ENCODE measurements around the gene GALNT14.
"Not testable (repeated sequence)": the region's sequence is repeated elsewhere in the genome, so short reads cannot be mapped to it uniquely, and the experiment has no call there.

Gene GALNT14

GRCh38 chr2:30915486-30915885, 222.8 kb downstream of the GALNT14 start:
- H3K4me3 ChIP-seq (ENCODE audit: low read length in 2 of 2) = no peak overlapping the region
- H3K27ac ChIP-seq (ENCODE audit: low read depth in 2 of 2, low read length in 2 of 2) = no peak overlapping the region
- H3K9ac ChIP-seq (ENCODE audit: low read depth in 1 of 2, low read length in 2 of 2) = no peak overlapping the region
- H3K36me3 ChIP-seq (ENCODE audit: control insufficient read depth in 2 of 2, insufficient read depth in 2 of 2, low read length in 2 of 2) = no peaks in the 10 kb centered on the region
- H3K4me1 ChIP-seq (ENCODE audit: control insufficient read depth in 2 of 2, insufficient read depth in 2 of 2, low read length in 2 of 2) = no peaks in the 10 kb centered on the region
- H3K9me3 ChIP-seq (ENCODE audit: control insufficient read depth in 2 of 2, low read length in 2 of 2) = no peaks in the 10 kb centered on the region
- H3K27me3 ChIP-seq (ENCODE audit: control insufficient read depth in 2 of 2, insufficient read depth in 2 of 2, low read length in 2 of 2) = no peaks in the 10 kb centered on the region

- no peak overlapping the region for H3K27ac ChIP-seq (ENCODE audit: low read depth in 2 of 2, low read length in 2 of 2)
- H3K36me3 ChIP-seq (ENCODE audit: control insufficient read depth in 2 of 2, insufficient read depth in 2 of 2, low read length in 2 of 2) = no peaks in the 10 kb centered on the region
- H3K9me3 ChIP-seq (ENCODE audit: control insufficient read depth in 2 of 2, low read length in 2 of 2) = no peaks in the 10 kb centered on the region
- H3K4me1 ChIP-seq (ENCODE audit: control insufficient read depth in 2 of 2, insufficient read depth in 2 of 2, low read length in 2 of 2) = no peaks in the 10 kb centered on the region
- H3K27me3 ChIP-seq (ENCODE audit: control insufficient read depth in 2 of 2, insufficient read depth in 2 of 2, low read length in 2 of 2) = no peaks in the 10 kb centered on the region
- no peak overlapping the region for H3K9ac ChIP-seq (ENCODE audit: low read depth in 1 of 2, low read length in 2 of 2)
- H3K4me3 ChIP-seq (ENCODE audit: low read length in 2 of 2) = no peak overlapping the region
Measured at GRCh38 chr2:30914456-30914855, 223.8 kb downstream of the GALNT14 start.

- no peaks in the 10 kb centered on the region for H3K4me1 ChIP-seq (ENCODE audit: control insufficient read depth in 2 of 2, insufficient read depth in 2 of 2, low read length in 2 of 2)
- H3K36me3 ChIP-seq (ENCODE audit: control insufficient read depth in 2 of 2, insufficient read depth in 2 of 2, low read length in 2 of 2) = no peaks in the 10 kb centered on the region
- H3K9ac ChIP-seq (ENCODE audit: low read depth in 1 of 2, low read length in 2 of 2) = no peak overlapping the region
- H3K9me3 ChIP-seq (ENCODE audit: control insufficient read depth in 2 of 2, low read length in 2 of 2) = no peaks in the 10 kb centered on the region
- no peak overlapping the region for H3K4me3 ChIP-seq (ENCODE audit: low read length in 2 of 2)
- H3K27me3 ChIP-seq (ENCODE audit: control insufficient read depth in 2 of 2, insufficient read depth in 2 of 2, low read length in 2 of 2) = no peaks in the 10 kb centered on the region
- no peak overlapping the region for H3K27ac ChIP-seq (ENCODE audit: low read depth in 2 of 2, low read length in 2 of 2)
Measured at GRCh38 chr2:30912056-30912455, 226.2 kb downstream of the GALNT14 start.

- Histone ChIP-seq H3K36me3 (ENCODE audit: control insufficient read depth in 2 of 2, insufficient read depth in 2 of 2, low read length in 2 of 2) (no peaks in the 10 kb centered on the region), H3K4me1 (ENCODE audit: control insufficient read depth in 2 of 2, insufficient read depth in 2 of 2, low read length in 2 of 2) (no peaks in the 10 kb centered on the region), H3K4me3 (ENCODE audit: low read length in 2 of 2) (no peak overlapping the region), H3K9ac (ENCODE audit: low read depth in 1 of 2, low read length in 2 of 2) (no peak overlapping the region), H3K27me3 (ENCODE audit: control insufficient read depth in 2 of 2, insufficient read depth in 2 of 2, low read length in 2 of 2) (no peaks in the 10 kb centered on the region), H3K27ac (ENCODE audit: low read depth in 2 of 2, low read length in 2 of 2) (no peak overlapping the region), H3K9me3 (ENCODE audit: control insufficient read depth in 2 of 2, low read length in 2 of 2) (no peaks in the 10 kb centered on the region)
Measured at GRCh38 chr2:30911327-30911726, 226.9 kb downstream of the GALNT14 start.

- H3K9me3 ChIP-seq (ENCODE audit: control insufficient read depth in 2 of 2, low read length in 2 of 2) = no peaks in the 10 kb centered on the region
- no peak overlapping the region for H3K27ac ChIP-seq (ENCODE audit: low read depth in 2 of 2, low read length in 2 of 2)
- H3K4me3 ChIP-seq (ENCODE audit: low read length in 2 of 2) = no peak overlapping the region
- no peaks in the 10 kb centered on the region for H3K36me3 ChIP-seq (ENCODE audit: control insufficient read depth in 2 of 2, insufficient read depth in 2 of 2, low read length in 2 of 2)
- H3K9ac ChIP-seq (ENCODE audit: low read depth in 1 of 2, low read length in 2 of 2) = no peak overlapping the region
- no peaks in the 10 kb centered on the region for H3K4me1 ChIP-seq (ENCODE audit: control insufficient read depth in 2 of 2, insufficient read depth in 2 of 2, low read length in 2 of 2)
- H3K27me3 ChIP-seq (ENCODE audit: control insufficient read depth in 2 of 2, insufficient read depth in 2 of 2, low read length in 2 of 2) = no peaks in the 10 kb centered on the region
Measured at GRCh38 chr2:30910686-30911085, 227.6 kb downstream of the GALNT14 start.

- not testable (repeated sequence) for H3K9me3 ChIP-seq (ENCODE audit: control insufficient read depth in 2 of 2, low read length in 2 of 2); H3K36me3 ChIP-seq (ENCODE audit: control insufficient read depth in 2 of 2, insufficient read depth in 2 of 2, low read length in 2 of 2); H3K9ac ChIP-seq (ENCODE audit: low read depth in 1 of 2, low read length in 2 of 2); H3K27me3 ChIP-seq (ENCODE audit: control insufficient read depth in 2 of 2, insufficient read depth in 2 of 2, low read length in 2 of 2); H3K4me3 ChIP-seq (ENCODE audit: low read length in 2 of 2); H3K4me1 ChIP-seq (ENCODE audit: control insufficient read depth in 2 of 2, insufficient read depth in 2 of 2, low read length in 2 of 2); H3K27ac ChIP-seq (ENCODE audit: low read depth in 2 of 2, low read length in 2 of 2)
Measured at GRCh38 chr2:30904437-30904836, 233.8 kb downstream of the GALNT14 start.

GRCh38 chr2:30903326-30903725, 234.9 kb downstream of the GALNT14 start:
- Histone ChIP-seq H3K4me3 (ENCODE audit: low read length in 2 of 2) (no peak overlapping the region), H3K27ac (ENCODE audit: low read depth in 2 of 2, low read length in 2 of 2) (no peak overlapping the region), H3K36me3 (ENCODE audit: control insufficient read depth in 2 of 2, insufficient read depth in 2 of 2, low read length in 2 of 2) (no peaks in the 10 kb centered on the region), H3K9me3 (ENCODE audit: control insufficient read depth in 2 of 2, low read length in 2 of 2) (peaks cover 0 to 2% of the 10 kb centered on the region in 2 donors), H3K9ac (ENCODE audit: low read depth in 1 of 2, low read length in 2 of 2) (no peak overlapping the region), H3K27me3 (ENCODE audit: control insufficient read depth in 2 of 2, insufficient read depth in 2 of 2, low read length in 2 of 2) (peaks cover 0 to 3% of the 10 kb centered on the region in 2 donors), H3K4me1 (ENCODE audit: control insufficient read depth in 2 of 2, insufficient read depth in 2 of 2, low read length in 2 of 2) (no peaks in the 10 kb centered on the region)

- peaks cover 0 to 2% of the 10 kb centered on the region in 2 donors for H3K9me3 ChIP-seq (ENCODE audit: control insufficient read depth in 2 of 2, low read length in 2 of 2)
- H3K36me3 ChIP-seq (ENCODE audit: control insufficient read depth in 2 of 2, insufficient read depth in 2 of 2, low read length in 2 of 2) = no peaks in the 10 kb centered on the region
- no peak overlapping the region for H3K4me3 ChIP-seq (ENCODE audit: low read length in 2 of 2)
- no peak overlapping the region for H3K9ac ChIP-seq (ENCODE audit: low read depth in 1 of 2, low read length in 2 of 2)
- H3K27me3 ChIP-seq (ENCODE audit: control insufficient read depth in 2 of 2, insufficient read depth in 2 of 2, low read length in 2 of 2) = peaks cover 0 to 3% of the 10 kb centered on the region in 2 donors
- H3K4me1 ChIP-seq (ENCODE audit: control insufficient read depth in 2 of 2, insufficient read depth in 2 of 2, low read length in 2 of 2) = no peaks in the 10 kb centered on the region
- H3K27ac ChIP-seq (ENCODE audit: low read depth in 2 of 2, low read length in 2 of 2) = no peak overlapping the region
Measured at GRCh38 chr2:30900381-30900780, 237.9 kb downstream of the GALNT14 start.

GRCh38 chr2:30899516-30900054, 238.7 kb downstream of the GALNT14 start:
- H3K4me1 ChIP-seq (ENCODE audit: control insufficient read depth in 2 of 2, insufficient read depth in 2 of 2, low read length in 2 of 2) = no peaks in the 10 kb centered on the region
- H3K9me3 ChIP-seq (ENCODE audit: control insufficient read depth in 2 of 2, low read length in 2 of 2) = peaks cover 0 to 2% of the 10 kb centered on the region in 2 donors
- no peak overlapping the region for H3K27ac ChIP-seq (ENCODE audit: low read depth in 2 of 2, low read length in 2 of 2)
- H3K9ac ChIP-seq (ENCODE audit: low read depth in 1 of 2, low read length in 2 of 2) = no peak overlapping the region
- H3K36me3 ChIP-seq (ENCODE audit: control insufficient read depth in 2 of 2, insufficient read depth in 2 of 2, low read length in 2 of 2) = no peaks in the 10 kb centered on the region
- no peak overlapping the region for H3K4me3 ChIP-seq (ENCODE audit: low read length in 2 of 2)
- peaks cover 0 to 3% of the 10 kb centered on the region in 2 donors for H3K27me3 ChIP-seq (ENCODE audit: control insufficient read depth in 2 of 2, insufficient read depth in 2 of 2, low read length in 2 of 2)

- Histone ChIP-seq H3K27ac (ENCODE audit: low read depth in 2 of 2, low read length in 2 of 2) (no peak overlapping the region), H3K27me3 (ENCODE audit: control insufficient read depth in 2 of 2, insufficient read depth in 2 of 2, low read length in 2 of 2) (peaks cover 0 to 3% of the 10 kb centered on the region in 2 donors), H3K36me3 (ENCODE audit: control insufficient read depth in 2 of 2, insufficient read depth in 2 of 2, low read length in 2 of 2) (no peaks in the 10 kb centered on the region), H3K9ac (ENCODE audit: low read depth in 1 of 2, low read length in 2 of 2) (no peak overlapping the region), H3K4me1 (ENCODE audit: control insufficient read depth in 2 of 2, insufficient read depth in 2 of 2, low read length in 2 of 2) (no peaks in the 10 kb centered on the region), H3K4me3 (ENCODE audit: low read length in 2 of 2) (no peak overlapping the region), H3K9me3 (ENCODE audit: control insufficient read depth in 2 of 2, low read length in 2 of 2) (no peaks in the 10 kb centered on the region)
Measured at GRCh38 chr2:30897539-30897938, 240.7 kb downstream of the GALNT14 start.

All from mucosa of rectum (tissue), 2 donors.